IMR-90 (cell line): ENCODE results near the gene TFE3. TPM values are rescaled to one million over a fixed set of nuclear protein-coding genes. Genes with fewer than 3 reads are reported as not detected.
"Not testable (repeated sequence)": the region's sequence is repeated elsewhere in the genome, so short reads cannot be mapped to it uniquely, and the experiment has no call there.

ENCODE experiments used
- ATAC-seq: fragments of 200-7000 bp; cut with Tn5 transposase; 2 replicates; pipeline ENCODE4 v1.9.1; 2020; ENCODE audit warnings: low read depth, mild to moderate bottlenecking, moderate library complexity
- BruUV-seq: library from RNA; stranded (reverse); fragments of 400-500 nt; replicated peaks from 2 replicates; lab custom pipeline; 2021; lab: Mats Ljungman, UMichigan
- CTCF ChIA-PET: fragments of 300-600 bp; formaldehyde crosslinking; extraction: SDS; loops from one replicate; lab custom pipeline; 2021; ENCODE audit warnings: antibody characterized with exemption; lab: Yijun Ruan, JAX
- POLR2A ChIA-PET: fragments of 300-600 bp; sonication (Branson Sonifier 250); formaldehyde crosslinking; loops from one replicate; lab custom pipeline; 2022; ENCODE audit warnings: antibody characterized with exemption; ENCODE audit not compliant: unreplicated experiment; lab: Charles Lee
- DNase-seq: peaks from one replicate; pipeline ENCODE4 v3.0.0; 2013
- H2AFZ ChIP-seq: replicated peaks from 2 replicates; pipeline ENCODE3; 2013; ENCODE audit warnings: low read length, mild to moderate bottlenecking; ENCODE audit not compliant: poor library complexity
- H2AK5ac ChIP-seq: 2 replicates; pipeline ENCODE4 v1.6.1; 2013; ENCODE audit warnings: low read depth, low read length, inconsistent platforms
- H2AK9ac ChIP-seq: replicated peaks from 2 replicates; pipeline ENCODE3; 2013; ENCODE audit warnings: mild to moderate bottlenecking, low read depth, low read length, moderate library complexity; ENCODE audit not compliant: poor library complexity
- H2BK120ac ChIP-seq: 2 replicates; pipeline ENCODE4 v1.6.1; 2013; ENCODE audit warnings: low read depth, low read length, inconsistent platforms
- H2BK15ac ChIP-seq: 3 replicates; pipeline ENCODE4 v1.6.1; 2013; ENCODE audit warnings: low read depth, low read length, inconsistent platforms
- H2BK20ac ChIP-seq: 2 replicates; pipeline ENCODE4 v1.6.1; 2013; ENCODE audit warnings: low read depth, mild to moderate bottlenecking, inconsistent platforms, low read length, moderate library complexity
- H2BK5ac ChIP-seq: 2 replicates; pipeline ENCODE4 v1.6.1; 2013; ENCODE audit warnings: mild to moderate bottlenecking, low read depth, low read length, inconsistent platforms; ENCODE audit not compliant: poor library complexity, severe bottlenecking
- H3K14ac ChIP-seq: replicated peaks from 2 replicates; pipeline ENCODE4 v1.6.1; 2013; ENCODE audit warnings: low read depth, low read length, inconsistent platforms
- H3K18ac ChIP-seq: 2 replicates; pipeline ENCODE4 v1.6.1; 2013; ENCODE audit warnings: low read depth, low read length, control low read depth
- H3K23ac ChIP-seq: 2 replicates; pipeline ENCODE4 v1.6.1; 2013; ENCODE audit warnings: low read depth, low read length, inconsistent platforms
- H3K27ac ChIP-seq: 2 replicates; pipeline ENCODE4 v1.5.1; 2013; ENCODE audit warnings: mild to moderate bottlenecking, control low read depth, low read length; ENCODE audit not compliant: insufficient read depth
- H3K27me3 ChIP-seq: 2 replicates; pipeline ENCODE4 v1.6.1; 2013; ENCODE audit warnings: low read length; ENCODE audit not compliant: control insufficient read depth, insufficient read depth
- H3K36me3 ChIP-seq: 2 replicates; pipeline ENCODE4 v1.6.1; 2013; ENCODE audit warnings: low read length, mixed read lengths; ENCODE audit not compliant: control insufficient read depth, insufficient read depth
- H3K4ac ChIP-seq: 2 replicates; pipeline ENCODE4 v1.6.1; 2013; ENCODE audit warnings: low read depth, low read length, inconsistent platforms
- H3K4me1 ChIP-seq: 2 replicates; pipeline ENCODE4 v1.6.1; 2013; ENCODE audit warnings: low read length, mixed read lengths; ENCODE audit not compliant: control insufficient read depth, insufficient read depth
- H3K4me2 ChIP-seq: 2 replicates; pipeline ENCODE4 v1.6.1; 2013; ENCODE audit warnings: low read depth, mild to moderate bottlenecking, control low read depth, low read length, moderate library complexity
- H3K4me3 ChIP-seq: 2 replicates; pipeline ENCODE4 v1.5.1; 2013; ENCODE audit warnings: low read depth, mild to moderate bottlenecking, control low read depth, low read length, moderate library complexity; ENCODE audit not compliant: insufficient read depth
- H3K56ac ChIP-seq: 2 replicates; pipeline ENCODE4 v1.6.1; 2013; ENCODE audit warnings: low read length, inconsistent platforms; ENCODE audit not compliant: insufficient read depth; ENCODE audit errors: extremely low read depth
- H3K79me1 ChIP-seq, 2 experiments: 2 replicates each; pipeline ENCODE4 v1.6.1; 2013; ENCODE audit warnings: low read length in 2 of 2, inconsistent platforms in 1 of 2, low read depth in 1 of 2
- H3K9ac ChIP-seq: 2 replicates; pipeline ENCODE4 v1.6.1; 2013; ENCODE audit warnings: low read depth, low read length, control low read depth
- H3K9me1 ChIP-seq: 2 replicates; pipeline ENCODE4 v1.6.1; 2013; ENCODE audit warnings: low read length, inconsistent platforms; ENCODE audit not compliant: insufficient read depth
- H3K9me3 ChIP-seq: 2 replicates; pipeline ENCODE4 v1.6.1; 2013; ENCODE audit warnings: low read length; ENCODE audit not compliant: control insufficient read depth, insufficient read depth
- H4K20me1 ChIP-seq: 2 replicates; pipeline ENCODE4 v1.6.1; 2013; ENCODE audit warnings: low read length, inconsistent platforms; ENCODE audit not compliant: insufficient read depth
- H4K5ac ChIP-seq: 2 replicates; pipeline ENCODE4 v1.6.1; 2013; ENCODE audit warnings: mild to moderate bottlenecking, low read depth, low read length, control low read depth
- H4K8ac ChIP-seq, 2 experiments: 2 replicates each; pipeline ENCODE4 v1.6.1; 2013; ENCODE audit warnings: low read depth in 2 of 2, low read length in 2 of 2, control low read depth in 1 of 2, inconsistent platforms in 1 of 2
- H4K91ac ChIP-seq: 2 replicates; pipeline ENCODE4 v1.6.1; 2013; ENCODE audit warnings: low read depth, low read length, inconsistent platforms; ENCODE audit not compliant: insufficient read depth
- WGBS, 2 experiments: methylation state at CpG; one replicate each; pipeline versions ENCODE4 v1.1.5 to v1.1.7; 2013; ENCODE audit warnings: missing lambda C conversion rate in 2 of 2; ENCODE audit not compliant: insufficient read length in 1 of 2; ENCODE audit errors: extremely low coverage in 2 of 2; 5-methylcytosine and 5-hydroxymethylcytosine counted together
- dilution Hi-C: fragments of 300-500 bp; cut with HindIII; formaldehyde crosslinking; loops from one replicate; pipeline ENCODE4 v1.14.3; 2018; ENCODE audit warnings: low sequenced_read_pairs; ENCODE audit not compliant: unreplicated experiment
- in situ Hi-C: fragments of 300-500 bp; cut with MboI; formaldehyde crosslinking; loops from 3 replicates; pipeline ENCODE4 v1.14.3; 2019; ENCODE audit warnings: low sequenced_read_pairs, inconsistent platforms, mixed read lengths
- intact Hi-C: fragments of 100-400 bp; cut with micrococcal nuclease; formaldehyde crosslinking; loops from 2 replicates; pipeline ENCODE4 v1.10.0; 2022
- microRNA-seq, 2 experiments: library from miRNA; stranded (forward) in 1 of 2; unstranded in 1 of 2; fragments of 10-50 nt in 1 of 2; fragments of <30 nt in 1 of 2; gene quantifications in 1 of 2; microRNA quantifications in 1 of 2; one replicate each; pipeline versions ENCODE3 to v1.1.0; 2013 to 2020; ENCODE audit not compliant: insufficient read depth in 1 of 2, insufficient read length in 1 of 2, unreplicated experiment in 1 of 2
- polyA plus RNA-seq, 3 experiments: library from polyadenylated mRNA; depleted of rRNA; stranded (reverse); fragments of >200 nt; gene quantifications; 2 replicates each; pipeline ENCODE4 v1.2.3, GENCODE V29; 2012; ENCODE audit warnings: low replicate concordance in 1 of 3
- small RNA-seq, 5 experiments: library from RNA; depleted of rRNA; stranded (forward); fragments of <200 nt; gene quantifications; one replicate each; pipeline ENCODE3, GENCODE V24; 2012
- total RNA-seq: library from RNA; depleted of rRNA; stranded (reverse); fragments of >200 nt; gene quantifications from 2 replicates; pipeline ENCODE4 v1.2.3, GENCODE V29; 2012; rRNA removed

TFE3 gene
- total and polyA plus RNA-seq, 2 of the 4 experiments (the other 2 are of a cell fraction) = 24.4 to 40.5 TPM

GRCh38 chrX:48980341-48980740, 62.8 kb downstream of the TFE3 start:
- H2BK5ac ChIP-seq, H2AFZ ChIP-seq, H3K27me3 ChIP-seq, H3K9me3 ChIP-seq, POLR2A ChIA-PET, H3K18ac ChIP-seq, H3K4me1 ChIP-seq, H3K4me3 ChIP-seq, H3K56ac ChIP-seq, intact Hi-C loops, H3K79me1 ChIP-seq, in situ Hi-C loops, H4K8ac ChIP-seq, ATAC-seq, H3K9ac ChIP-seq, H4K91ac ChIP-seq, dilution Hi-C loops, H3K23ac ChIP-seq, H2AK9ac ChIP-seq, H4K20me1 ChIP-seq, DNase-seq, H2BK120ac ChIP-seq, H2BK15ac ChIP-seq, BruUV-seq, H2BK20ac ChIP-seq, H4K5ac ChIP-seq, H3K4ac ChIP-seq, H2AK5ac ChIP-seq, CTCF ChIA-PET, H3K9me1 ChIP-seq, H3K14ac ChIP-seq, H3K4me2 ChIP-seq, H3K27ac ChIP-seq: not testable (repeated sequence)
- H3K36me3 ChIP-seq = peaks cover 32% of the 10 kb centered on the region
- 85% methylated on average over 3 of the region's 10 CpGs; no CpG with 5 or more reads in 1 of the 2 experiments for WGBS, 2 experiments

Small RNA genes lying within 50 kb of the gene (microRNA-seq; reads per million reads assigned to microRNA genes)
- gene RNU4-52P (ENCODE audit: insufficient read depth, insufficient read length) = not detected

Small RNA genes lying within 50 kb of the gene (small RNA-seq; reads per million reads assigned to genes)
- gene RNU4-52P = 0 to 0.08 (median 0) reads per million in 5 experiments

Other genes with a start within 250 kb of the TFE3 start
- gene HDAC6, start 241.3 kb downstream of the TFE3 start, total RNA-seq = 14.7 and 16.8 TPM in 2 replicates
- gene HDAC6, start 241.3 kb downstream of the TFE3 start, polyA plus RNA-seq (2012; rRNA removed) = 26.3 and 27.7 TPM in 2 replicates
- gene ERAS, start 216.8 kb downstream of the TFE3 start, total RNA-seq = not detected in 2 replicates
- gene ERAS, start 216.8 kb downstream of the TFE3 start, polyA plus RNA-seq (2012; rRNA removed) = not detected in 2 replicates
- gene PCSK1N, start 207.7 kb downstream of the TFE3 start, total RNA-seq = not detected in 2 replicates
- gene PCSK1N, start 207.7 kb downstream of the TFE3 start, polyA plus RNA-seq (2012; rRNA removed) = 0.12 and 0.24 TPM in 2 replicates
- 25.6 and 28.7 TPM in 2 replicates for gene TIMM17B, start 145.6 kb downstream of the TFE3 start, total RNA-seq
- 73.6 and 91.2 TPM in 2 replicates for gene TIMM17B, start 145.6 kb downstream of the TFE3 start, polyA plus RNA-seq (2012; rRNA removed)
- 120 and 124 TPM in 2 replicates for gene PQBP1, start 145.4 kb downstream of the TFE3 start, total RNA-seq
- 96.4 and 105 TPM in 2 replicates for gene PQBP1, start 145.4 kb downstream of the TFE3 start, polyA plus RNA-seq (2012; rRNA removed)
- gene SLC35A2, start 131.7 kb downstream of the TFE3 start, total RNA-seq = 10.8 and 12.5 TPM in 2 replicates
- 48.3 and 53.0 TPM in 2 replicates for gene SLC35A2, start 131.7 kb downstream of the TFE3 start, polyA plus RNA-seq (2012; rRNA removed)
- 6.9 and 7.3 TPM in 2 replicates for gene PIM2, start 124.3 kb downstream of the TFE3 start, total RNA-seq
- gene PIM2, start 124.3 kb downstream of the TFE3 start, polyA plus RNA-seq (2012; rRNA removed) = 8.1 and 9.4 TPM in 2 replicates
- 30.6 and 31.7 TPM in 2 replicates for gene OTUD5, start 85.8 kb downstream of the TFE3 start, total RNA-seq
- gene OTUD5, start 85.8 kb downstream of the TFE3 start, polyA plus RNA-seq (2012; rRNA removed) = 48.3 and 50.4 TPM in 2 replicates
- gene KCND1, start 71.5 kb downstream of the TFE3 start, total RNA-seq = 0.28 and 0.36 TPM in 2 replicates
- 1.8 and 1.9 TPM in 2 replicates for gene KCND1, start 71.5 kb downstream of the TFE3 start, polyA plus RNA-seq (2012; rRNA removed)
- gene GRIPAP1, start 41.1 kb downstream of the TFE3 start, total RNA-seq = 17.9 and 20.8 TPM in 2 replicates
- 21.4 and 25.0 TPM in 2 replicates for gene GRIPAP1, start 41.1 kb downstream of the TFE3 start, polyA plus RNA-seq (2012; rRNA removed)
- gene CCDC120, start 15.6 kb upstream of the TFE3 start, total RNA-seq = under 0.01 and 0.18 TPM in 2 replicates
- 2.0 and 2.2 TPM in 2 replicates for gene CCDC120, start 15.6 kb upstream of the TFE3 start, polyA plus RNA-seq (2012; rRNA removed)
- 3.8 and 5.0 TPM in 2 replicates for gene PRAF2, start 30.6 kb upstream of the TFE3 start, total RNA-seq
- gene PRAF2, start 30.6 kb upstream of the TFE3 start, polyA plus RNA-seq (2012; rRNA removed) = 65.5 and 71.1 TPM in 2 replicates
- 25.3 and 40.7 TPM in 2 replicates for gene WDR45, start 36.5 kb upstream of the TFE3 start, total RNA-seq
- 67.4 and 71.5 TPM in 2 replicates for gene WDR45, start 36.5 kb upstream of the TFE3 start, polyA plus RNA-seq (2012; rRNA removed)
- gene GPKOW, start 80.4 kb upstream of the TFE3 start, total RNA-seq = 17.5 and 19.7 TPM in 2 replicates
- 23.7 and 25.7 TPM in 2 replicates for gene GPKOW, start 80.4 kb upstream of the TFE3 start, polyA plus RNA-seq (2012; rRNA removed)
- 0.56 and 0.72 TPM in 2 replicates for gene MAGIX, start 119.4 kb upstream of the TFE3 start, total RNA-seq
- 1.0 and 1.1 TPM in 2 replicates for gene MAGIX, start 119.4 kb upstream of the TFE3 start, polyA plus RNA-seq (2012; rRNA removed)
- 22.6 and 29.2 TPM in 2 replicates for gene PLP2, start 128.5 kb upstream of the TFE3 start, total RNA-seq
- gene PLP2, start 128.5 kb upstream of the TFE3 start, polyA plus RNA-seq (2012; rRNA removed) = 149 and 156 TPM in 2 replicates
- gene PRICKLE3, start 143.0 kb upstream of the TFE3 start, total RNA-seq = 3.1 and 3.4 TPM in 2 replicates
- 6.4 and 6.8 TPM in 2 replicates for gene PRICKLE3, start 143.0 kb upstream of the TFE3 start, polyA plus RNA-seq (2012; rRNA removed)
- gene SYP, start 156.8 kb upstream of the TFE3 start, total RNA-seq = under 0.01 TPM in 1 of 2 replicates, not detected in the other
- 0.05 and 0.06 TPM in 2 replicates for gene SYP, start 156.8 kb upstream of the TFE3 start, polyA plus RNA-seq (2012; rRNA removed)
- not detected in 2 replicates for gene CACNA1F, start 190.0 kb upstream of the TFE3 start, total RNA-seq
- gene CACNA1F, start 190.0 kb upstream of the TFE3 start, polyA plus RNA-seq (2012; rRNA removed) = not detected in 2 replicates
- gene CCDC22, start 192.1 kb upstream of the TFE3 start, total RNA-seq = 5.3 and 6.8 TPM in 2 replicates
- 10.4 and 11.3 TPM in 2 replicates for gene CCDC22, start 192.1 kb upstream of the TFE3 start, polyA plus RNA-seq (2012; rRNA removed)
- gene FOXP3, start 221.4 kb upstream of the TFE3 start, total RNA-seq = not detected in 2 replicates
- 0.05 TPM in 1 of 2 replicates, not detected in the other for gene FOXP3, start 221.4 kb upstream of the TFE3 start, polyA plus RNA-seq (2012; rRNA removed)
- gene PPP1R3F, start 226.4 kb upstream of the TFE3 start, total RNA-seq = 0.72 and 1.1 TPM in 2 replicates
- 1.7 and 2.1 TPM in 2 replicates for gene PPP1R3F, start 226.4 kb upstream of the TFE3 start, polyA plus RNA-seq (2012; rRNA removed)